GM23338 (cell line): Measurements from ENCODE around the gene ZNF546. TPM values are rescaled to one million over a fixed set of nuclear protein-coding genes. Genes with fewer than 3 reads are reported as not detected.

Experiments
- ATAC-seq: fragments of 200-7000 bp; cut with Tn5 transposase; 3 replicates; pipeline ENCODE4 v1.9.1; 2020
- DNase-seq: peaks from one replicate; pipeline ENCODE4 v3.0.0-alpha.2; 2015; ENCODE audit warnings: low spot score
- H2AFZ ChIP-seq: fragments of 200-600 bp; sonication (generic); 2 replicates; pipeline ENCODE4 v1.8.0; 2016; ENCODE audit warnings: antibody characterized with exemption, mild to moderate bottlenecking, moderate library complexity
- H3F3A ChIP-seq: fragments of 200-600 bp; sonication (generic); replicated peaks from 2 replicates; pipeline ENCODE4 v1.8.0; 2017; ENCODE audit warnings: antibody characterized with exemption, mixed run types, low read depth
- H3K27ac ChIP-seq: fragments of 200-600 bp; sonication (generic); 2 replicates; pipeline ENCODE4 v1.6.1; 2016; ENCODE audit warnings: low read depth
- H3K27me3 ChIP-seq: fragments of 200-600 bp; sonication (generic); 2 replicates; pipeline ENCODE4 v1.8.0; 2016; ENCODE audit warnings: mild to moderate bottlenecking, mixed run types, moderate library complexity; ENCODE audit not compliant: insufficient read depth
- H3K36me3 ChIP-seq: fragments of 200-600 bp; sonication (generic); 2 replicates; pipeline ENCODE4 v1.8.0; 2016; ENCODE audit warnings: mild to moderate bottlenecking; ENCODE audit not compliant: insufficient read depth
- H3K4me1 ChIP-seq: fragments of 200-600 bp; sonication (generic); 2 replicates; pipeline ENCODE4 v1.8.0; 2016; ENCODE audit warnings: mild to moderate bottlenecking, moderate library complexity; ENCODE audit not compliant: insufficient read depth
- H3K4me2 ChIP-seq: fragments of 200-600 bp; sonication (generic); 2 replicates; pipeline ENCODE4 v1.7.1; 2017; ENCODE audit warnings: mixed run types
- H3K4me3 ChIP-seq: fragments of 200-600 bp; sonication (generic); 2 replicates; pipeline ENCODE4 v1.6.1; 2016; ENCODE audit warnings: mixed run types
- H3K79me2 ChIP-seq: fragments of 200-600 bp; sonication (generic); replicated peaks from 2 replicates; pipeline ENCODE4 v1.8.0; 2017; ENCODE audit warnings: mild to moderate bottlenecking; ENCODE audit not compliant: insufficient read depth
- H3K9me2 ChIP-seq: fragments of 200-600 bp; sonication (generic); 2 replicates; pipeline ENCODE4 v1.8.0; 2017; ENCODE audit not compliant: insufficient read depth
- H4K20me1 ChIP-seq: fragments of 200-600 bp; sonication (generic); replicated peaks from 2 replicates; pipeline ENCODE4 v1.8.0; 2017; ENCODE audit warnings: mild to moderate bottlenecking; ENCODE audit not compliant: insufficient read depth
- H3K27ac Mint-ChIP-seq: 2 replicates; pipeline ENCODE4 v1.8.0; 2020; ENCODE audit warnings: inconsistent platforms, mild to moderate bottlenecking, moderate library complexity, mixed read lengths
- H3K27me3 Mint-ChIP-seq: 3 replicates; pipeline ENCODE4 v1.8.0; 2022; ENCODE audit warnings: low read depth, mild to moderate bottlenecking, moderate library complexity, mixed read lengths, inconsistent platforms; ENCODE audit not compliant: insufficient read depth, poor library complexity
- H3K36me3 Mint-ChIP-seq: 3 replicates; pipeline ENCODE4 v1.8.0; 2021; ENCODE audit warnings: low read depth, mild to moderate bottlenecking, inconsistent platforms, moderate library complexity, mixed read lengths
- H3K4me1 Mint-ChIP-seq: 3 replicates; pipeline ENCODE4 v1.8.0; 2020; ENCODE audit warnings: mild to moderate bottlenecking, inconsistent platforms, mixed read lengths
- H3K4me3 Mint-ChIP-seq: 3 replicates; pipeline ENCODE4 v1.8.0; 2021; ENCODE audit warnings: moderate library complexity, mild to moderate bottlenecking, inconsistent platforms, mixed read lengths
- H3K9me3 Mint-ChIP-seq: 3 replicates; pipeline ENCODE4 v1.8.0; 2020; ENCODE audit warnings: moderate library complexity, mild to moderate bottlenecking, inconsistent platforms, mixed read lengths
- CREB1 ChIP-seq: fragments of 250-450 bp; sonication (Bioruptor Pico); IDR thresholded peaks from 2 replicates; pipeline ENCODE4 v1.5.0; 2020; ENCODE audit warnings: low read depth, mild to moderate bottlenecking, moderate library complexity
- CTCF ChIP-seq, 2 experiments: fragments of 200-600 bp in 1 of 2; sonication (generic) in 1 of 2; conservative IDR thresholded peaks; 2 replicates each; pipeline versions ENCODE4 v1.5.1 to v1.6.1; 2016 to 2017; ENCODE audit warnings: antibody characterized with exemption in 2 of 2, low read depth in 2 of 2, mild to moderate bottlenecking in 2 of 2, moderate library complexity in 1 of 2
- ETS1 ChIP-seq: IDR thresholded peaks from 2 replicates; pipeline ENCODE4 v1.6.1; 2016; ENCODE audit warnings: antibody characterized with exemption
- EZH2phosphoT487 ChIP-seq: fragments of 200-600 bp; sonication (generic); IDR thresholded peaks from one replicate; pipeline ENCODE4 v1.8.1; 2018; ENCODE audit warnings: antibody characterized with exemption; ENCODE audit not compliant: unreplicated experiment
- NANOG ChIP-seq: IDR thresholded peaks from 2 replicates; pipeline ENCODE4 v1.6.1; 2016; ENCODE audit warnings: antibody characterized with exemption, borderline replicate concordance
- POLR2AphosphoS5 ChIP-seq: IDR thresholded peaks from 2 replicates; pipeline ENCODE4 v1.6.1; 2016; ENCODE audit warnings: antibody characterized with exemption, low read depth
- REST ChIP-seq: IDR thresholded peaks from one replicate; pipeline ENCODE4 v1.6.1; 2018; ENCODE audit warnings: antibody characterized with exemption; ENCODE audit not compliant: unreplicated experiment
- STAT1 ChIP-seq: IDR thresholded peaks from one replicate; pipeline ENCODE4 v1.6.1; 2016; ENCODE audit warnings: antibody characterized with exemption; ENCODE audit not compliant: unreplicated experiment
- ZNF331 ChIP-seq: fragments of 250-450 bp; sonication (Bioruptor Pico); IDR thresholded peaks from 2 replicates; pipeline ENCODE4 v1.5.0; 2020; ENCODE audit warnings: low read depth, mild to moderate bottlenecking, moderate library complexity
- ZNF462 ChIP-seq: fragments of 250-450 bp; sonication (Bioruptor Pico); IDR thresholded peaks from 2 replicates; pipeline ENCODE4 v1.5.0; 2020; ENCODE audit warnings: mild to moderate bottlenecking, moderate library complexity
- polyA plus RNA-seq: library from polyadenylated mRNA; unstranded; fragments of >200 nt; fragmentation: Nextera tagmentation; extraction: Ambion mirVana; gene quantifications from 2 replicates; pipeline ENCODE4 v1.2.1, GENCODE V29; 2016
- total RNA-seq: library from RNA; depleted of rRNA; stranded (reverse); fragments of >200 nt; shearing (Covaris generic); gene quantifications from 2 replicates; pipeline ENCODE4 v1.2.3, GENCODE V29; 2014

Gene ZNF546
- total and polyA plus RNA-seq, 2 experiments from 2014 or later, result 0.38 to 0.95 TPM

GRCh38 chr19:39970675-39971379, 26.0 kb upstream of the ZNF546 start, which contains the start of gene PSMC4 (continued):
- TF ChIP-seq ZNF462 (no peak), CREB1 (CRISPR knock-in tag) (peak; percentile 92), CTCF (conservative IDR thresholded peaks at IDR 0.05; ENCODE audit: low read depth in 2 of 2) (peak; percentile 41 to 84)

GRCh38 chr19:39971380-39972035, 25.4 kb upstream of the ZNF546 start:
- Histone ChIP-seq H4K20me1 (peaks cover 7% of the 10 kb centered on the region), H3K79me2 (peaks cover 17% of the 10 kb centered on the region), H3K4me1 (no peaks in the 10 kb centered on the region; the same call in 1 of the 2 replicates), H3K27ac (no peak overlapping the region), H3F3A (no peaks in the 10 kb centered on the region), H3K27me3 (no peaks in the 10 kb centered on the region), H3K36me3 (peaks cover 13% of the 10 kb centered on the region), H3K4me2 (peak overlapping the region; percentile 99), H3K4me3 (peak overlapping the region; percentile 99), H3K9me2 (0 out of 2 replicates have a peak, but pooled peaks cover 3% of the 10 kb centered on the region), H2AFZ (0 out of 2 replicates have a peak overlapping the region, but pooled peaks have one; percentile 80)
- ATAC-seq (peak; percentile 1; the same call in 1 of the 3 replicates), DNase-seq (peak; percentile 35)
- H3K27me3 Mint-ChIP-seq, result peaks cover 11% of the 10 kb centered on the region
- peak overlapping the region; percentile 96 for H3K4me3 Mint-ChIP-seq
- H3K36me3 Mint-ChIP-seq, result peaks cover 51% of the 10 kb centered on the region
- H3K9me3 Mint-ChIP-seq, result no peaks in the 10 kb centered on the region; the same call in 2 of the 3 replicates
- H3K27ac Mint-ChIP-seq, result peak overlapping the region; percentile 97
- peaks cover 8% of the 10 kb centered on the region; the same call in 2 of the 3 replicates for H3K4me1 Mint-ChIP-seq
- TF ChIP-seq REST (no peak), NANOG (no peak), ETS1 (no peak), STAT1 (no peak), ZNF331 (CRISPR knock-in tag) (no peak), POLR2AphosphoS5 (no peak), EZH2phosphoT487 (no peak)
